NB4 (cell line): ENCODE data around the gene ACO1.
A peak's percentile ranks its signal among the peaks of the same experiment; 100 is the strongest.

Experiments
- MYC ChIP-seq: IDR thresholded peaks from 2 replicates; pipeline ENCODE4 v1.6.1; 2011; ENCODE audit warnings: low read depth, low read length
- POLR2A ChIP-seq: IDR thresholded peaks from 2 replicates; pipeline ENCODE4 v1.6.1; 2011; ENCODE audit warnings: mild to moderate bottlenecking; ENCODE audit not compliant: insufficient read length; ENCODE audit errors: extremely low read depth

- TF ChIP-seq POLR2A, result no peak
- 0 out of 2 replicates have a peak, but pooled peaks have one; percentile 17 for TF ChIP-seq MYC
Measured at GRCh38 chr9:32385152-32385884, 875 bp downstream of the ACO1 start.
